ENCODE data around the gene TLL1. TPM values are rescaled to one million over a fixed set of nuclear protein-coding genes. Genes with fewer than 3 reads are reported as not detected.

The TLL1 gene
- total and polyA plus RNA-seq, 2 experiments from 2014 or later: 0.18 to 2.4 TPM

- TF ChIP-seq ZNF462 (CRISPR knock-in tag; IDR thresholded peaks at IDR 0.05) (no peak), CTCF (conservative IDR thresholded peaks at IDR 0.05; ENCODE audit: low read depth in 2 of 2) (no peak)
These were observed 46.0 kb upstream of the TLL1 start (continued) for GRCh38 chr4:165827018-165827417.

GRCh38 chr4:165828928-165829327 is 44.1 kb upstream of the TLL1 start:
- Histone ChIP-seq H3K27me3 (ENCODE audit: insufficient read depth) (no peaks in the 10 kb centered on the region), H3K4me3 (no peak overlapping the region), H4K20me1 (replicated peaks; ENCODE audit: insufficient read depth) (no peaks in the 10 kb centered on the region), H3K36me3 (ENCODE audit: insufficient read depth) (no peaks in the 10 kb centered on the region), H3K4me1 (ENCODE audit: insufficient read depth) (no peaks in the 10 kb centered on the region), H3K79me2 (replicated peaks; ENCODE audit: insufficient read depth) (no peaks in the 10 kb centered on the region), H3K4me2 (no peak overlapping the region), H2AFZ (no peak overlapping the region), H3K9me2 (ENCODE audit: insufficient read depth) (no peaks in the 10 kb centered on the region), H3F3A (replicated peaks; ENCODE audit: low read depth) (no peaks in the 10 kb centered on the region), H3K27ac (ENCODE audit: low read depth) (no peak overlapping the region)
- peaks cover 3% of the 10 kb centered on the region; the same call in 2 of the 3 replicates for H3K36me3 Mint-ChIP-seq (ENCODE audit: low read depth)
- ATAC-seq: no peak
- H3K4me3 Mint-ChIP-seq: no peak overlapping the region
- no peaks in the 10 kb centered on the region for H3K27me3 Mint-ChIP-seq (ENCODE audit: insufficient read depth, low read depth, poor library complexity)
- H3K9me3 Mint-ChIP-seq: no peaks in the 10 kb centered on the region
- no peak for DNase-seq (ENCODE audit: low spot score)
- no peaks in the 10 kb centered on the region for H3K4me1 Mint-ChIP-seq
- no peak overlapping the region for H3K27ac Mint-ChIP-seq
- TF ChIP-seq ZNF331 (CRISPR knock-in tag; IDR thresholded peaks at IDR 0.05; ENCODE audit: low read depth) (no peak), EZH2 (IDR thresholded peaks at IDR 0.05; ENCODE audit: low read depth, unreplicated experiment) (no peak), CREB1 (CRISPR knock-in tag; IDR thresholded peaks at IDR 0.05; ENCODE audit: low read depth) (no peak), EZH2phosphoT487 (IDR thresholded peaks at IDR 0.05; ENCODE audit: unreplicated experiment) (no peak), ZNF114 (CRISPR knock-in tag; IDR thresholded peaks at IDR 0.05) (no peak), REST (IDR thresholded peaks at IDR 0.05; ENCODE audit: unreplicated experiment) (no peak), STAT1 (IDR thresholded peaks at IDR 0.05; ENCODE audit: unreplicated experiment) (no peak), CTCF (conservative IDR thresholded peaks at IDR 0.05; ENCODE audit: low read depth in 2 of 2) (no peak), JUNB (IDR thresholded peaks at IDR 0.05; ENCODE audit: unreplicated experiment) (no peak), POLR2AphosphoS5 (IDR thresholded peaks at IDR 0.05; ENCODE audit: low read depth) (no peak)

Measured in GM23338 (cell line).